ENCODE data around the gene GNG11.
"Not testable (repeated sequence)": the region's sequence is repeated elsewhere in the genome, so short reads cannot be mapped to it uniquely, and the experiment has no call there.

Gene GNG11

DNA sequence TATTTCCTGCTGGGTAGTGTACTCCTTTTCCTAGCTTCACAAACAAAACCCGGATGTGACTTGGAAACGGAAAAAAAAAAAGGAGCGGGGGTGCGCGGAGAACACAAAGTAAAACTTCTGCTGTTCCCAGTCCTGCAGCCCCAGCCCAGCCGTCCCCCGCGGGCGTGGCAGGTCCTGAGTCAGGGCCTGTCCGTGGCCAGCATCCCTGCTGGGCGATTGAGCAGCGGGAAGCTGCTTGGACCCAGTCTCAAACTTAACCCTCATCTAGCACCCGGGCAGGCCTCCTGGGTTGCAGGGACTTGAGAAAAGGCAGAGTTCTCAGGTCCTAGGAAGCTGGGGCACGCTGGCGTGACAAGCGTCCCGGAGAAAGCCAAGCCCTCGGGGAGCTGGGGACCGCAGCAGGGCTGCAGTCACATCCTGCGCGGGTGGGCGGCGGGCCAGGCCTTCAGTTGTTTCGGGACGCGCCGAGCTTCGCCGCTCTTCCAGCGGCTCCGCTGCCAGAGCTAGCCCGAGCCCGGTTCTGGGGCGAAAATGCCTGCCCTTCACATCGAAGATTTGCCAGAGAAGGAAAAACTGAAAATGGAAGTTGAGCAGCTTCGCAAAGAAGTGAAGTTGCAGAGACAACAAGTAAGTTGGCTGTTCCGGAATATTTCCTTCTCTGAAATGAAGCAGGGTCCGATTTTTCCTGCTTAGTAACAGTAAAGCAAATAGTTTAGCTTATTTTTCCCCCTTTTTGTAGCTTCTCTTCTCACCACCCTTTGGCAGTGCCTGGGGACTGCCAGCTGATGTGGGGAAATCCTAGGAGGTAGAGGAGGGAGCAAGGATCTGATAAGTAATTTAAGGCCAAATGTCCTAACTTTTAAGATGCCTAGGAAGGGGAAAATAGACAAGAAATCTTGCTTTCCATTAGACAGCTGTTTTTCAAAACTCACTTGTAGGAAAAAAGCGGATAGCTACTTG lies at the start of gene GNG11:
TSS of gene GNG11 (plus strand) at position 129 of the 960 bp plus-strand sequence. CDS start at position 532, 403 bp downstream.
- DNase-seq (ENCODE audit: low spot score): no peak

DNA sequence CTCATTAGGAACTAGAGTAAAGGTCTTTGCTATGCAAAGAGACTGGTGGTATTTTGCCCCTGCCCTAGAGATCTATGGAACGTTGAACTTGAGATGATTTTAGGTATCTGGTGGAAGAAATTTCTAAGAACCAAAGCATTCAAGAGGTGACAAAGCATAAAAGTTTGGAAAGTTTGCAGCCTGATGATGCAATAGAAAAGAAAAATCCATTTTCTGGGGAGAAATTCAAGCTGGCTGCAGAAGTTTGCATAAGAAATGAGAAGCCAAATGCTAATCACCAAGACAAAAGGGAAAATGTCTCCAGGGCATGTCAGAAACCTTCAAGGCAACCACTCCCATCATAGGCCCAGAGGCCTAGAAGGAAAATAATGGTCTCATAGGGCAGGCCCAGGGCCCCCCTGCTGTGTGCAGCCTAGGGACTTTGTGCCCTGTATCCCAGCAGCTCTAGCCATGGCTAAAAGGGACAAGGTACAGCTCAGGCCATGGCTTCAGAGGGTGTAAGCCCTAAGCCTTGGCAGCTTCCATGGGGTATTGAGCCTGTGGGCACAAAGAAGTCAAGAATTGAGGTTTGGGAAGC lies 47.4 kb upstream of the GNG11 start:
- DNase-seq (ENCODE audit: low spot score): no peak

GRCh38 chr7:93877742-93878141 lies 43.8 kb upstream of the GNG11 start:
- no peak for DNase-seq (ENCODE audit: low spot score)

DNA sequence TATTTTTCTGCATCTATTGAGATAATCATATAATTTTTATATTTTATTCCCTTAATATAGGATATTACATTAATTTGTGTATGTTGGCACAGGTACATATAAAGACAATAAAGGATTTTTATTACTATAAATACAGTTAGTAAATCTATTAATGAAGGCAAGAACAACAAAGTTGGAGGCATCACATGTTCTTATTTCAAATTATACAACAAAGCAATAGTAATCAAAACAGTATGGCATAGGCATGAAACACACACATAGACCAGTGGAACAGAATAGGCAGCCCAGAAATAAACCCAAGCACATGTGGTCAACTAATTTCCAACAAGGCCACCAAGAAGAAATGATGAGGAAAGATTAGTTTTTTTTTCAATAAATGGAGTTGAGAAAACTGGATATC lies 42.2 kb upstream of the GNG11 start:
- no peak for DNase-seq (ENCODE audit: low spot score)

DNA sequence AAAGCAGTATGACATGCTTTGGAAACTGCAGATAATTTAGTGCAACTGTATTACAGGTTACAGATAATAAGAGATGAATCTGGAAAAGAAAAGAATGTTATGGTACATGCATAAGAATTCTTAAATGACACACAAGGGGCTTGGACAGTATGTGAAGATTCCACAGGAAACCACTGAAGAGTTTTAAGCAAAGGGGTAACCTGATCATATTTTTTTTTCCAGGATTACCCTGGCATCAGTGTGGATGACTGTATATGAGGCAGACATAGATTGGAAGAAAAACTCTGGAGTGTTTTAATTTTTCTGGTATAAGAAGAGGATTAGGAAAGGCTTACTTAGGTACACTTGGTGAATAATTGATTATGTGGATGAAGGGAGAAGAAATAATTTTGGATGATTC lies 39.1 kb upstream of the GNG11 start:
- DNase-seq (ENCODE audit: low spot score): no peak

DNA sequence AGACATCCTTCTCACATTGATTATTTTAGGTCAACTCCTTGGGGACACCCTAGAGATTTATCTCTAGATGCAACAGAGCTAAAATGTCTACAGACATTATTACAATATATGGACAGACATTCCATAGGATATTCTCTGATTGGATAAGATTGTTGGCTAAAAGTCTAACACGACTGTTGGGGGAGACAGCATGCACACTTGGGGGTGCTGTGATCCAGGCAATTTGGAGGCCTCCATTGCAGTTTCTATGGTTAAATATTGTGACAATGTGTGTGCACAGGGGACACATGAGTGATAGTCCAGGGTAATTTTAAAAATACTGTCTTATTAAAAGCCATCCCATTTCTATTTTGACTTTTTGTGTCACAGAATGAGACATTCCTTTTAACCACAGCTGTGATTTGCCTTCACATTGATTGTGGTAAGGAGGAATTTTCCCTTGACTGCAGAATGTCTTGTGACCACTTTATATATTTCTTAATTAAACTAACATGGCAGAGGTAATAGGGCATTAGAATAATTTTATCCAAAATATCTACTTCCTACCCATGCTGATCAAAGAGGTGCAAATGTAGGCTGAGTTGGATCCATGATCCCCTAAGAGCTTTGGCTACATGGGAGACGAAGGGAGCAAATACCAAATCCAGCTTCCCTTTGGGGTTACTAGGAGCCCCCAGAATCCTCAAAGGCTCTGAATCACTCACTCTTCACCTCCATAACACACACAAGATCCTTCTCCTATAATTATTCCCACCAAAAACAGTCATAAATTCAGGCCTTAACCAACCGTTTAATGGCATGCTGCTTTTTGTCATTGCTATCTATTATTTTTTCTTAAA lies 38.2 kb upstream of the GNG11 start:
- DNase-seq (ENCODE audit: low spot score): no peak

- DNase-seq (ENCODE audit: low spot score): no peak
Observed at GRCh38 chr7:93883917-93884345, 37.6 kb upstream of the GNG11 start.

GRCh38 chr7:93884541-93884940 lies 37.0 kb upstream of the GNG11 start:
- no peak for DNase-seq (ENCODE audit: low spot score)

DNA sequence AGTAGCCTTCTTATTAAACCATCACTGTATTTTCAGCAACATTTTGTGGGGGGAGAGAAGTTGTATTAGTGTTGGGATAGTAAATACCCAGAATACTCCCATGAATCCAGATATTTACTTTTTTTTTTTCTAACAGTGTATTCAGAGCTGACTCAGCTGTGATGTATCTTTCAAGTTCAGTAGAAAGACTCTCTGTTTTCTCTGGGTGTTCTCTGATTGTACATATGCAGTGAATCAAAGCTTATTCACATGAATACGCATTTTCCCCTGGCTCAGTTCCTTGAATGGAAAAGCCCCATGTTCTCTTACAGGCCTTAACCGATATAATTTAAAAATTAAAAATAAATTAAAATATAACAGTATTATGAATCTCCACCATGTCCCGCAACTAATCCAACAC lies 32.3 kb upstream of the GNG11 start:
- no peak for DNase-seq (ENCODE audit: low spot score)

DNA sequence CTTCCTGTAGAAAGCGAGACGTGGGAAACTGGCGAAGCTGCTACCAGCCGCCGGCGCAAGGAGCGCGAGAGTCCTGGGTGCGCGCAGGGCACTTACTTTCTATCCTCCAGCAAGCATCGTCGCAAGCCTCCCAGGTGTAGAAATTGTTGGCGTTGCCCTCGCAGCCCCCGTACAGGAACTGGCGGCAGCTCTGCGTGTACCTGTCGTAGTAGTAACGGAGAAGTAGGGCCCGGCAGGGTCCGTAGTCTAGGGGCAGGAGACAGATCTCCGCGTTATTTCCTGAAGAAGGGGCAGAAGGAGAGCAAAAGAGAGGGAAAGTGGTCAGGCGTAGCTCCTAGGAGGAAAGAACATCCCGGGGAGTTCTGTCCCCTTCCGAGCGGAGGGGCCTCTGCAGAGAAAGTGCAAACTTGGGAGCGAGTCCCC lies 31.5 kb upstream of the GNG11 start:
- no peak for DNase-seq (ENCODE audit: low spot score)

GRCh38 chr7:93890464-93891068 lies 31.0 kb upstream of the GNG11 start, which contains the start of gene TFPI2:
Gene TFPI2 (minus strand): TSS chr7:93890753. CDS start chr7:93890678, 75 bp downstream.
- DNase-seq (ENCODE audit: low spot score): no peak

GRCh38 chr7:93894426-93894825 lies 27.1 kb upstream of the GNG11 start:
- DNase-seq (ENCODE audit: low spot score): no peak

DNA sequence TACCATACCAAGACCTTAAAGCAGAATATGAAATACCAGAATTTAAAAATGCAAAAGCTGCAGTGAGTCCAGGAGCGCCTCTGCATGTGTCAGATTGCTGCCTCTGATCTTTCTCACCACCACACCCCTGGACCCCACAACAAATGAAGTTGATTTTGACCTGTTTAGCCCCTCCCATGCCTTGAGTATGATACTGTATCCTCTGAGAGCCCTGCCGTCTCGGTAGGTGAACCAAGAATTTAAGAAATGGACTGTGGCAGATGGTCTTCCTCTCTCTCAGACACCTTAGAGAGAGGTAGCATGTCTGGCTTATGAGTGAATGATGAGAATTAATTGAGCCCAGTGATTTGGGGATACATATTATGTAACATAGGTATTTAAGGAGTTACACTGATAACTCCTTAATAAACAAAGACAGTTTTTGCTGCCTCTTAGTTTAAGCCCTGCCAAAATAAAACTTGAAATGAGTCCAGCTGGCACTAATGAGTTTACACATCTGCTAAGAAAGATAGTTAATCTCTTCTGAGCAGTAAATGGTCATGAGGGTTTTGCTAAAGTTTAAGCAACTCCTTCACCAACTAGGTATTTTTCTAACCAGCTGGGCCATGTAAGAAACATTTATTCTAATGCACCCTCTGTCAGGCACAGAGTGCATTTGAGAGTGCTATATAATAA lies 26.4 kb upstream of the GNG11 start:
- DNase-seq (ENCODE audit: low spot score): no peak

GRCh38 chr7:93895859-93896600 lies 25.5 kb upstream of the GNG11 start:
- DNase-seq (ENCODE audit: low spot score): no peak

GRCh38 chr7:93897680-93898079 lies 23.9 kb upstream of the GNG11 start:
- no peak for DNase-seq (ENCODE audit: low spot score)

- no peak for DNase-seq (ENCODE audit: low spot score)
Observed at GRCh38 chr7:93902777-93903423, 18.6 kb upstream of the GNG11 start.

- DNase-seq (ENCODE audit: low spot score): no peak
Observed at GRCh38 chr7:93906267-93906666, 15.3 kb upstream of the GNG11 start, which contains the start of gene GNGT1. Gene GNGT1 (plus strand): TSS chr7:93906567. CDS start chr7:93906747, 180 bp downstream.

DNA sequence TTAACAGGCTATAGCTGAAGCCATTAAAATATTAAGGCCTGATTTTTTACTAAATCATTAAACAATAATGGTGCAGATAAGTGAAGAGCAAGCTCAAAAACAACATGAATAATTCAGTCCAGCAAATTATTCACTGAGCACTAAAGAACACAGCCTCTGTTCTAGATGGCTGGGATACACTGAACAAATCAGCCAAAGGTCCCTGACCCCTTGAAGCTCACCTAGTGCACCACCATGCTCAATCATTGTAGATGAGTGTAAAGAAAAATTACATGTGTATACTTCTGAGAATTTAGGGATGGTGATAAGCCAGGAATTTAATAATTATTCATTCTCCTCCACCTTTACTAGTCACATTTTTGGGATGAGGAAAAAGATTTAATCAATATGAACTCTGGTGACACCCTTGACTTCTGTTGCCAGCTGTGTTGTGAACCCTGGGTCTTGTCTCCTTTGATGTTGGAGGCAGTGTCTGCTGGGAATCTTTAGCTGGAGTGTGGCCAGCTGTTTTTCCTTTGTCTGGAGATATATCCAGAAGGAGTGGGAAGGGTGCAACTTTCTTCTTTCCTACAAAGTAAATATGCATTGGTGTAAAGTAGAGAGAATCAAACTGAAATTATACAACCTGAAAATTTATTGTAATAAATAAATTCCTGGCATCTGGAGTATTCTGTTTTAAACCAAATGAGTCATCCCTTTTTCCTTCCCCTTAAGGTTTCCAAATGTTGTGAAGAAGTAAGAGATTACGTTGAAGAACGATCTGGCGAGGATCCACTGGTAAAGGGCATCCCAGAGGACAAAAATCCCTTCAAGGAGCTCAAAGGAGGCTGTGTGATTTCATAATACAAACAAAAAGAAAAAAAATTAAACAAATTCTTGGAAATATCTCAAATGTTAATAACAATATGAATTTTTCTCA lies 11.2 kb upstream of the GNG11 start:
- no peak for DNase-seq (ENCODE audit: low spot score)

- not testable (repeated sequence) for DNase-seq (ENCODE audit: low spot score)
Observed at GRCh38 chr7:93911242-93911641, 10.3 kb upstream of the GNG11 start.
